A549 (cell line): ENCODE results near the gene CSNK1A1L. TPM values are rescaled to one million over a fixed set of nuclear protein-coding genes. Genes with fewer than 3 reads are reported as not detected.

Experiments
- ATAC-seq, 2 experiments: fragments of 200-7000 bp in 1 of 2; fragments of >200 bp in 1 of 2; cut with Nextera tagmentation in 1 of 2; cut with Tn5 transposase in 1 of 2; 3 replicates each; pipeline versions ENCODE4 v1.8.0 to v1.9.1; 2018 to 2020; ENCODE audit warnings: mild to moderate bottlenecking in 1 of 2, moderate library complexity in 1 of 2
- CTCF ChIA-PET: fragments of 300-600 bp; sonication (Branson Sonifier 250); formaldehyde crosslinking; extraction: SDS; loops from one replicate; lab custom pipeline; 2021; ENCODE audit warnings: antibody characterized with exemption, inconsistent platforms; lab: Yijun Ruan, JAX
- POLR2A ChIA-PET: fragments of 350-600 bp; formaldehyde crosslinking; extraction: SDS; loops from one replicate; lab custom pipeline; 2021; ENCODE audit warnings: antibody characterized with exemption, inconsistent platforms; lab: Yijun Ruan, JAX
- DNase-seq, 2 experiments: peaks; one replicate each; pipeline versions ENCODE4 v3.0.0 to v3.0.0-alpha.2; 2011 to 2016; ENCODE audit warnings: low read depth in 1 of 2, low spot score in 1 of 2
- FAIRE-seq: peaks from 2 replicates; lab custom pipeline; 2011; peaks lifted over from hg19 to GRCh38; lab: Jason Lieb, UNC
- H3K27ac ChIP-seq, 2 experiments: fragments of >200 bp; sonication (Bioruptor Twin); formaldehyde crosslinking; 3 replicates each; pipeline ENCODE4 v1.5.1; 2016 to 2017
- H3K4me1 ChIP-seq: fragments of >200 bp; sonication (Bioruptor Twin); formaldehyde crosslinking; 3 replicates; pipeline ENCODE4 v1.6.1; 2016
- H3K4me2 ChIP-seq: fragments of >200 bp; sonication (Bioruptor Twin); formaldehyde crosslinking; 3 replicates; pipeline ENCODE4 v1.6.1; 2016
- H3K4me3 ChIP-seq: fragments of >200 bp; sonication (Bioruptor Twin); formaldehyde crosslinking; 3 replicates; pipeline ENCODE4 v1.5.1; 2016
- H3K9me3 ChIP-seq: fragments of >200 bp; sonication (Bioruptor Twin); formaldehyde crosslinking; 3 replicates; pipeline ENCODE4 v1.6.1; 2016
- BCL3 ChIP-seq: fragments of >200 bp; sonication (Bioruptor Twin); formaldehyde crosslinking; IDR thresholded peaks from 3 replicates; pipeline ENCODE4 v1.6.1; 2016
- BHLHE40 ChIP-seq: IDR thresholded peaks from 2 replicates; pipeline ENCODE4 v1.6.1; 2012; ENCODE audit warnings: low read depth, low read length, inconsistent platforms
- CBX2 ChIP-seq: fragments of 200-600 bp; sonication (generic); IDR thresholded peaks from 2 replicates; pipeline ENCODE4 v1.6.1; 2016; ENCODE audit warnings: low read depth, mild to moderate bottlenecking, borderline replicate concordance
- CBX8 ChIP-seq: fragments of 200-600 bp; sonication (generic); IDR thresholded peaks from 2 replicates; pipeline ENCODE4 v1.6.1; 2016
- CEBPB ChIP-seq, 2 experiments: fragments of >200 bp in 1 of 2; sonication (Bioruptor Twin) in 1 of 2; formaldehyde crosslinking in 1 of 2; IDR thresholded peaks; 2 replicates each; pipeline ENCODE4 v1.6.1; 2012 to 2016
- CHD2 ChIP-seq: fragments of 150-350 bp; IDR thresholded peaks from 2 replicates; pipeline ENCODE4 v1.6.1; 2014; ENCODE audit warnings: low read length; ENCODE audit not compliant: partially characterized antibody
- CHD4 ChIP-seq: fragments of 200-600 bp; sonication (generic); IDR thresholded peaks from 2 replicates; pipeline ENCODE4 v1.6.1; 2016; ENCODE audit warnings: antibody characterized with exemption, mild to moderate bottlenecking, borderline replicate concordance
- EHMT2 ChIP-seq: fragments of 200-600 bp; sonication (generic); IDR thresholded peaks from 2 replicates; pipeline ENCODE4 v1.6.1; 2016; ENCODE audit warnings: antibody characterized with exemption, low read depth, mild to moderate bottlenecking, moderate library complexity
- ESRRA ChIP-seq: fragments of 150-350 bp; IDR thresholded peaks from 2 replicates; pipeline ENCODE4 v1.6.1; 2014; ENCODE audit warnings: mild to moderate bottlenecking, low read length, borderline replicate concordance
- HDAC2 ChIP-seq: fragments of 200-600 bp; sonication (generic); IDR thresholded peaks from 2 replicates; pipeline ENCODE4 v1.6.1; 2016
- HES2 ChIP-seq: fragments of >200 bp; sonication (Bioruptor Twin); formaldehyde crosslinking; IDR thresholded peaks from 2 replicates; pipeline ENCODE4 v1.6.1; 2016
- HOXA7 ChIP-seq: fragments of 250-450 bp; sonication (Bioruptor Pico); IDR thresholded peaks from 2 replicates; pipeline ENCODE4 v1.5.0; 2020; ENCODE audit warnings: mild to moderate bottlenecking, moderate library complexity
- HOXB13 ChIP-seq: fragments of 250-450 bp; sonication (Bioruptor Pico); IDR thresholded peaks from 2 replicates; pipeline ENCODE4 v1.5.0; 2020; ENCODE audit warnings: low read depth, mild to moderate bottlenecking, moderate library complexity
- HOXB5 ChIP-seq: fragments of 250-450 bp; sonication (Bioruptor Pico); IDR thresholded peaks from 2 replicates; pipeline ENCODE4 v1.5.0; 2020; ENCODE audit warnings: mild to moderate bottlenecking, moderate library complexity
- JUNB ChIP-seq: fragments of >200 bp; sonication (Bioruptor Twin); formaldehyde crosslinking; IDR thresholded peaks from 2 replicates; pipeline ENCODE4 v1.6.1; 2016
- KDM5A ChIP-seq: fragments of 200-600 bp; sonication (generic); IDR thresholded peaks from 2 replicates; pipeline ENCODE4 v1.6.1; 2016; ENCODE audit warnings: antibody characterized with exemption, mild to moderate bottlenecking
- MAFK ChIP-seq: fragments of 450-650 bp; IDR thresholded peaks from 2 replicates; pipeline ENCODE4 v1.6.1; 2014; ENCODE audit not compliant: partially characterized antibody
- MYC ChIP-seq: IDR thresholded peaks from 2 replicates; pipeline ENCODE4 v1.6.1; 2012; ENCODE audit warnings: mild to moderate bottlenecking, inconsistent platforms, low read length, improper control_type of control experiment, borderline replicate concordance
- NFE2L2 ChIP-seq: fragments of 150-350 bp; conservative IDR thresholded peaks from 2 replicates; pipeline ENCODE4 v1.6.1; 2014; ENCODE audit warnings: low read length
- NPAS2 ChIP-seq: fragments of 250-450 bp; sonication (Bioruptor Pico); IDR thresholded peaks from 2 replicates; pipeline ENCODE4 v1.8.0; 2022; ENCODE audit warnings: mild to moderate bottlenecking, moderate library complexity, borderline replicate concordance
- NR3C1 ChIP-seq: fragments of >200 bp; sonication (Bioruptor Twin); formaldehyde crosslinking; IDR thresholded peaks from 3 replicates; pipeline ENCODE4 v1.6.1; 2017
- POLR2A ChIP-seq: IDR thresholded peaks from 2 replicates; pipeline ENCODE4 v1.6.1; 2012; ENCODE audit warnings: mild to moderate bottlenecking, low read length
- RCOR1 ChIP-seq: fragments of 150-350 bp; IDR thresholded peaks from 2 replicates; pipeline ENCODE4 v1.6.1; 2014; ENCODE audit warnings: antibody characterized with exemption, low read length, low read depth
- RNF2 ChIP-seq: fragments of 200-600 bp; sonication (generic); IDR thresholded peaks from 2 replicates; pipeline ENCODE4 v1.6.1; 2016; ENCODE audit warnings: low read depth, mild to moderate bottlenecking, antibody characterized with exemption, moderate library complexity, borderline replicate concordance
- SMC3 ChIP-seq: fragments of >200 bp; sonication (Bioruptor Twin); formaldehyde crosslinking; IDR thresholded peaks from 3 replicates; pipeline ENCODE4 v1.6.1; 2018; ENCODE audit warnings: inconsistent platforms
- TFCP2L1 ChIP-seq: fragments of 250-450 bp; sonication (Bioruptor Pico); IDR thresholded peaks from 2 replicates; pipeline ENCODE4 v1.5.0; 2021; ENCODE audit warnings: mild to moderate bottlenecking
- TP53 ChIP-seq: fragments of 250-450 bp; sonication (Bioruptor Pico); IDR thresholded peaks from 2 replicates; pipeline ENCODE4 v1.5.0; 2021; ENCODE audit warnings: mild to moderate bottlenecking, moderate library complexity
- ZC3H11A ChIP-seq: fragments of 450-650 bp; IDR thresholded peaks from 2 replicates; pipeline ENCODE4 v1.6.1; 2014; ENCODE audit warnings: antibody characterized with exemption, mild to moderate bottlenecking
- ZNF302 ChIP-seq: fragments of 250-450 bp; sonication (Bioruptor Pico); IDR thresholded peaks from 2 replicates; pipeline ENCODE4 v1.9.0; 2021; ENCODE audit warnings: inconsistent platforms, mild to moderate bottlenecking, moderate library complexity
- ZSCAN20 ChIP-seq: fragments of 250-450 bp; sonication (Bioruptor Pico); IDR thresholded peaks from 2 replicates; pipeline ENCODE4 v1.8.0; 2022; ENCODE audit warnings: mild to moderate bottlenecking, moderate library complexity
- WGBS: methylation state at CpG from one replicate; pipeline ENCODE4 v1.1.6; 2017; ENCODE audit errors: missing lambda C conversion rate; 5-methylcytosine and 5-hydroxymethylcytosine counted together
- polyA plus RNA-seq, 4 experiments: library from polyadenylated mRNA; depleted of rRNA in 3 of 4; stranded (reverse); fragments of >200 nt; fragmentation: RNase III in 1 of 4; extraction: RNeasy Plus Mini Kit Qiagen cat#74134 plus additional on column Dnase treatment in 1 of 4; gene quantifications; 2 replicates in 3 of 4; 3 replicates in 1 of 4; pipeline ENCODE4 v1.2.3, GENCODE V29; 2011 to 2017

CSNK1A1L gene
- polyA plus RNA-seq, 2 of the 4 experiments (the other 2 are of a cell fraction): not detected

- no peak for DNase-seq
- POLR2A ChIA-PET: no interaction called here
- H3K9me3 ChIP-seq: no peaks in the 10 kb centered on the region
- FAIRE-seq: no peak
- H3K4me1 ChIP-seq: no peaks in the 10 kb centered on the region
- no peak for TF ChIP-seq HDAC2
- TF ChIP-seq HOXB13 (CRISPR knock-in tag): no peak
- no peak for TF ChIP-seq TP53 (CRISPR knock-in tag)
- no peak for TF ChIP-seq BHLHE40
- no peak for TF ChIP-seq KDM5A
- no peak for TF ChIP-seq ZSCAN20 (CRISPR knock-in tag)
- TF ChIP-seq RCOR1: no peak
- no peak for TF ChIP-seq CBX8
- no peak for TF ChIP-seq NPAS2
- no peak for TF ChIP-seq SMC3
- TF ChIP-seq CHD4: no peak
- TF ChIP-seq, all 56 proteins: peak for 0
- CTCF ChIA-PET: no interaction called here
- Histone ChIP-seq H3K4me3 (no peak overlapping the region), H3K4me2 (no peak overlapping the region), H3K27ac (no peak overlapping the region)
- no peak for ATAC-seq
- 2% methylated on average over 2 of the region's 2 CpGs for WGBS
Measured at GRCh38 chr13:37087486-37087885, 18.0 kb downstream of the CSNK1A1L start.

DNA sequence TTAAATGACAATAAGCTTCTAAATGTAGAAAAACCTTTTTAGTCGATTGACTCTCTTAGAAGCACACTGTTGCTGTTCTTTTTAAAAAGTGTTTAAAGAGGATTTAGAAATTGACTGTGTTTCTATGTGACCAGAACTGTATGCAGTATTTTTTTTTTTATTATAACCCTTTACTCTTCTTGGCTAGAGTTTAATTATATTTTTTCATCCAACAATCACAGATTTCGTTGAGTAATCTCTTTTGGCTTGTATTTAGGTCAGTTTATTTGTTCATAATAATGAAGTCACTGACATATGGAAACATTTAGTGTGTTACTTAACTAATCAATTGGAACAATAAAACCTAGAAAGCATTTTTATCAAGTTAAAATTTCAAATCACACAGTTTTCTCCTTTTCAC lies 19.9 kb downstream of the CSNK1A1L start:
- no peak for ATAC-seq
- H3K9me3 ChIP-seq: no peaks in the 10 kb centered on the region
- FAIRE-seq: no peak
- no peak overlapping the region for H3K4me3 ChIP-seq
- no peak overlapping the region for H3K4me2 ChIP-seq
- 7% methylated on average over 2 of the region's 2 CpGs for WGBS
- no peak for DNase-seq
- ChIA-PET POLR2A (no interaction called here), CTCF (interaction anchor here (0.7 kb wide), 1 partner anchor 8 kb away, joined by 3 read pairs; no protein-coding TSS in a partner anchor)
- no peak overlapping the region for H3K27ac ChIP-seq
- no peaks in the 10 kb centered on the region for H3K4me1 ChIP-seq
- no peak for TF ChIP-seq HES2
- no peak for TF ChIP-seq NR3C1
- TF ChIP-seq CHD2: no peak
- no peak for TF ChIP-seq CEBPB (IDR thresholded peaks at IDR 0.05)
- TF ChIP-seq NFE2L2: no peak
- TF ChIP-seq POLR2A: no peak
- no peak for TF ChIP-seq ZC3H11A

- Histone ChIP-seq H3K4me3 (no peak overlapping the region), H3K4me1 (no peaks in the 10 kb centered on the region), H3K27ac (no peak overlapping the region), H3K4me2 (no peak overlapping the region), H3K9me3 (no peaks in the 10 kb centered on the region)
- no peak for ATAC-seq
- ChIA-PET POLR2A (no interaction called here), CTCF (interaction anchor here (0.6 kb wide), 1 partner anchor 8 kb away, joined by 3 read pairs; no protein-coding TSS in a partner anchor)
- no peak for DNase-seq
- no peak for FAIRE-seq
- TF ChIP-seq BCL3 (no peak), NFE2L2 (0 out of 2 replicates have a peak, but pooled peaks have one; percentile 17)
- 51% methylated on average over 2 of the region's 2 CpGs for WGBS
Measured at GRCh38 chr13:37076818-37077217, 28.6 kb downstream of the CSNK1A1L start.

DNA sequence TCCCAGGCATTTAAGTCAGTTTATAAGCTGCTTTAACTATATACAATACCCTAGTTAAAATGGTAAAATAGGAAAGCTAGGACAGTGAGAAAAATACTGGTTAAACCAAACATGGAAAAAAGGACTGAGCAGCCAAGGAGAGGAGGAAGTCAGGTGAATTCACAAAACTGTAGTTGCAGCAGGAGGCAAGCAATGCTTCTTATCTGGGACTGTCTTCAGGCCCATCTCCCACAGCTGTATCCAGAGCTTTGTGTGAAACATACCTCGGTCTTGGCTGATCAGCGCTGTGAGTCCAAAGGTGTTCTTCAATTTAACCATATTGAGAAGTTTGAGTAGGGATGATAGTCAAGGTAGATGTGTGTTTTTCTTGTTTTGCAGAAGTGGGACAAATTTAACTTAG lies 30.3 kb downstream of the CSNK1A1L start:
- no peak for DNase-seq
- no peak for TF ChIP-seq NR3C1
- no peak for TF ChIP-seq KDM5A
- TF ChIP-seq ZNF302 (CRISPR knock-in tag): no peak
- TF ChIP-seq HDAC2: no peak
- no peak for TF ChIP-seq HOXB5 (CRISPR knock-in tag)
- no peak for TF ChIP-seq NFE2L2
- no peak for TF ChIP-seq BCL3
- TF ChIP-seq RNF2: no peak
- no peak for TF ChIP-seq CHD2
- no peak for TF ChIP-seq NPAS2
- no peak for TF ChIP-seq HOXA7 (CRISPR knock-in tag)
- TF ChIP-seq JUNB: no peak
- no peak for TF ChIP-seq MYC
- no peak for TF ChIP-seq EHMT2
- no peak for TF ChIP-seq CBX8
- no peak for TF ChIP-seq TFCP2L1
- TF ChIP-seq CBX2: no peak
- no peak for TF ChIP-seq SMC3
- no peak for TF ChIP-seq MAFK
- no peak for TF ChIP-seq ESRRA
- TF ChIP-seq, all 56 proteins: peak for 0
- no peak overlapping the region for H3K4me2 ChIP-seq
- H3K9me3 ChIP-seq: no peaks in the 10 kb centered on the region
- no peak overlapping the region for H3K27ac ChIP-seq
- POLR2A ChIA-PET: no interaction called here
- CTCF ChIA-PET: no interaction called here
- ATAC-seq: no peak
- FAIRE-seq: no peak
- H3K4me3 ChIP-seq: no peak overlapping the region
- 57% methylated on average over 2 of the region's 2 CpGs for WGBS
- H3K4me1 ChIP-seq: no peaks in the 10 kb centered on the region
